Esophagus squamous epithelium (tissue), 5 donors: ENCODE data around the gene SNX6. TPM values are rescaled to one million over a fixed set of nuclear protein-coding genes. Genes with fewer than 3 reads are reported as not detected.
"Not testable (repeated sequence)": the region's sequence is repeated elsewhere in the genome, so short reads cannot be mapped to it uniquely, and the experiment has no call there.

Experiments used
- DNase-seq: peaks from one replicate; lab custom pipeline; 2025; lab: John Stamatoyannopoulos, UW
- H3K27ac ChIP-seq, 4 donors: fragments of 200-600 bp; sonication (generic); one replicate each; pipeline ENCODE4 v1.5.1; 2016 to 2019; ENCODE audit warnings: mild to moderate bottlenecking in 1 of 4
- H3K27me3 ChIP-seq, 4 donors: fragments of 200-600 bp; sonication (generic); 1 replicate in 3 of 4; 2 replicates in 1 of 4; pipeline versions ENCODE4 v1.5.1 to v1.6.0; 2017 to 2021; ENCODE audit warnings: antibody characterized with exemption in 1 of 4
- H3K36me3 ChIP-seq, 3 donors: fragments of 200-600 bp; sonication (generic); one replicate each; pipeline ENCODE4 v1.5.1; 2016 to 2019
- H3K4me1 ChIP-seq, 3 donors: fragments of 200-600 bp; sonication (generic); one replicate each; pipeline ENCODE4 v1.5.1; 2017 to 2019
- H3K4me3 ChIP-seq, 4 donors: fragments of 200-600 bp; sonication (generic); 1 replicate in 3 of 4; 2 replicates in 1 of 4; pipeline ENCODE4 v1.5.1; 2016 to 2019; ENCODE audit warnings: mild to moderate bottlenecking in 2 of 4, moderate library complexity in 1 of 4
- H3K9me3 ChIP-seq, 3 donors: fragments of 200-600 bp; sonication (generic); one replicate each; pipeline ENCODE4 v1.5.1; 2016 to 2019
- POLR2A ChIP-seq, 4 donors: fragments of 450-650 bp; IDR thresholded peaks; one replicate each; pipeline ENCODE4 v1.6.1; 2017; ENCODE audit warnings: antibody characterized with exemption in 4 of 4, mild to moderate bottlenecking in 4 of 4, moderate library complexity in 3 of 4
- WGBS, 2 donors: methylation state at CpG; one replicate each; pipeline ENCODE4 v1.1.5; 2018; 5-methylcytosine and 5-hydroxymethylcytosine counted together
- intact Hi-C: fragments of 100-400 bp; cut with DNase I; formaldehyde crosslinking; loops from one replicate; pipeline ENCODE4 v1.15.0; 2022
- total RNA-seq, 4 donors: library from RNA; depleted of rRNA; stranded (reverse); fragments of >200 nt; gene quantifications; one replicate each; pipeline ENCODE4 v1.1.0, GENCODE V29; 2016
- TF ChIP-seq, protein P1 (sequence below), 6 experiments: fragments of 450-650 bp in 4 of 6; fragments of 200-600 bp in 2 of 6; sonication (generic) in 2 of 6; IDR thresholded peaks; one replicate each; pipeline ENCODE4 v1.5.1; 2016 to 2019; ENCODE audit warnings: antibody characterized with exemption in 6 of 6, mild to moderate bottlenecking in 4 of 6, moderate library complexity in 4 of 6
- donor health status: DM: yes; HTN: yes; CAD: no.

The SNX6 gene
- total RNA-seq, 4 donors from 2014 or later: 77.6 to 162 (median 111) TPM

DNA sequence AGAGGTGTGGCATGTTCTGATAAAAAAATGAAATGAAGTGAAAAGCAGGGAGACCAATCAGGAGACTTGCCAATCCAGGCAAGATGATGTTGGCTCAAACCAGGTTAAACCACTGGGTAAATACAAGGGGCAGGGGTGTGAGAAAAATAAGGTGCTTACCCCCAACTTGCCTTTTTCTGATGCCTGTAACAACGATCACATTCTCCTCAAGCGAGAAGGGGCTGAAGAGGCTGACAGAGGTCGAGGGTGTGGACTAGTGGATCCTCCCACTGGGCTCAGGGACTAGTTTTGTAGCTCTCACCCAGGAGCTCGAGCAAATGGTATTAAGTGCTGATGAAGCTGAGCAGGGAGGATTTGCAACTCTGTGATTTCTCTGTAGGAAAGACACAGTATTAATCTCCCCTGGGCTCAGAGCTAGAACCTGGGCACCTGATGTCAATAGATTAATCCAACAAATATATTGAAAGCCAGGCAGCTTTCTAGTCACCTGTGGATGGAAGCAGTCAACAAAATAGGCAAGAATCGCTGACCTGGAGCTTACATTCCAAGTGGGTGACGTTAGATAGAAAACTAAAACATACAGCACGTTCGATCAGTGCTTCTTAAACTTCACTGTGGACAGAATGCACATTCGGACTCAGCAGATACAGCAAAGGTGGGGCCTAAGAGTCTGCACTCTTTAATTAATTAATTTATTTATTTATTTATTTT lies 75.3 kb downstream of the SNX6 start:
- DNase-seq: no peak
- intact Hi-C loops: no loop called here

DNA sequence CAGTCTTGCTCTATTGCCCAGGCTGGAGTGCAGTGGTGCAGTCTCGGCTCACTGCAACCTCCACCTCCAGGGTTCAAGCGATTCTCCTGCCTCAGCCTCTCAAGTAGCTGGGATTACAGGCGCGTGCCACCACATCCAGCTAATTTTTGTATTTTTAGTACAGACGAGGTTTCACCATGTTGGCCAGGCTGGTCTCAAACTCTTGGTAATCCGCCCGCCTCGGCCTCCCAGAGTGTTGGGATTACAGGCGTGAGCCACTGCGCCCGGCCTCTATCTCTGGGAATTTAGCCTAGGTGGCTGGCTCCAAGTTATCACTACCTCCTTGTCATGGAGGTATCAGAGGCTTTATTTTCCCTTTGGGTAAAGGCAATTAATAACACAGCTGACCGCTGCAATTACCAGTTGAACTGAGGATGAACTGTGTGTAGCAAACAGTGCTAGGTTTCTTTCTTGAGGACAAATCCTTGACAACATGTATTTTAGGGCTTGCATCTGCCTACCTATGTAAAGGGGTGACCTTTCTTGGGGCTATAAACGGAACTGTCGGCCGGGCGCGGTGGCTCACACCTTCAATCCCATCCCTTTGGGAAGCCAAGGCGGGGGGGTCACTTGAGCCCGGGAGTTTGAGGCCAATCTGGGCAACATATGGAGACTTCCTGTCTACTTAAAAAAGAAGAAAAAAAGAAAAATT lies 80.5 kb downstream of the SNX6 start:
- H3K4me1 ChIP-seq, H3K27ac ChIP-seq, H3K4me3 ChIP-seq, DNase-seq, H3K27me3 ChIP-seq, H3K9me3 ChIP-seq, intact Hi-C loops, H3K36me3 ChIP-seq: not testable (repeated sequence)
- WGBS, 2 donors: 84 to 88% methylated on average over 14 to 15 of the region's 19 CpGs

More for the DNA sequence above, 75.3 kb downstream of the SNX6 start:
- Histone ChIP-seq H3K36me3 (no peaks in the 10 kb centered on the region), H3K4me1 (peaks cover 0 to 10% (median 4%) of the 10 kb centered on the region in 3 donors), H3K27me3 (no peaks in the 10 kb centered on the region), H3K9me3 (no peaks in the 10 kb centered on the region), H3K4me3 (no peak overlapping the region), H3K27ac (peak overlapping the region; percentile 58 to 79 (median 68))
- 27 to 34% methylated on average over 7 to 9 of the region's 9 CpGs for WGBS, 2 donors
- TF ChIP-seq, protein P1, sequence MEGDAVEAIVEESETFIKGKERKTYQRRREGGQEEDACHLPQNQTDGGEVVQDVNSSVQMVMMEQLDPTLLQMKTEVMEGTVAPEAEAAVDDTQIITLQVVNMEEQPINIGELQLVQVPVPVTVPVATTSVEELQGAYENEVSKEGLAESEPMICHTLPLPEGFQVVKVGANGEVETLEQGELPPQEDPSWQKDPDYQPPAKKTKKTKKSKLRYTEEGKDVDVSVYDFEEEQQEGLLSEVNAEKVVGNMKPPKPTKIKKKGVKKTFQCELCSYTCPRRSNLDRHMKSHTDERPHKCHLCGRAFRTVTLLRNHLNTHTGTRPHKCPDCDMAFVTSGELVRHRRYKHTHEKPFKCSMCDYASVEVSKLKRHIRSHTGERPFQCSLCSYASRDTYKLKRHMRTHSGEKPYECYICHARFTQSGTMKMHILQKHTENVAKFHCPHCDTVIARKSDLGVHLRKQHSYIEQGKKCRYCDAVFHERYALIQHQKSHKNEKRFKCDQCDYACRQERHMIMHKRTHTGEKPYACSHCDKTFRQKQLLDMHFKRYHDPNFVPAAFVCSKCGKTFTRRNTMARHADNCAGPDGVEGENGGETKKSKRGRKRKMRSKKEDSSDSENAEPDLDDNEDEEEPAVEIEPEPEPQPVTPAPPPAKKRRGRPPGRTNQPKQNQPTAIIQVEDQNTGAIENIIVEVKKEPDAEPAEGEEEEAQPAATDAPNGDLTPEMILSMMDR (IDR thresholded peaks at IDR 0.05): no peak
- TF ChIP-seq POLR2A (IDR thresholded peaks at IDR 0.05): no peak

DNA sequence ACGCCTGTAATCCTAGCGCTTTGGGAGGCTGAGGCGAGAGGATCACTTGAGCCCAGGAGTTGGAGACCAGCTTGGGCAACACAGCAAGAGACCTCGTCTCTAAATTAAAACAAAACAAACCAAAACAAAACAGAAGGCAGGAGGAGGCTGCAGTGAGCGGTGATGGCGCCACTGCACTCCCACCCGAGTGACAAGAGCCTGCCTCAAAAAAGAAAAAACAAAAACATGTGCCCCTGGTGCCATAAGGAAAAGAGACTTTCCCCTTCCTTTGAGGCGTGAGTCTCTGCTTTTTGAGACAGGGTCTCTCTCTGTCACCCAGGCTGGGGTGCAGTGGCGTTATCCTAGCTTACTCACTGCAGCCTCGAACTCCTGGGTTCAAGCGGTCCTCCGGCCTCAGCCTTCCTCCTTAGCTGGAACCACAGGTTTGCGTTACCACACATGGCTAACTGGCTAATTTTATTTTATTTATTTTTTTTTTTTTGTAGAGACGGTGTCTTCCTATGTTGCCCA lies 81.4 kb downstream of the SNX6 start:
- Histone ChIP-seq H3K4me1 (peaks cover 0 to 4% (median 0%) of the 10 kb centered on the region in 3 donors), H3K4me3 (no peak overlapping the region), H3K9me3 (no peaks in the 10 kb centered on the region), H3K36me3 (no peaks in the 10 kb centered on the region), H3K27ac (peak overlapping the region in 1 of 4 donors; percentile 36), H3K27me3 (no peaks in the 10 kb centered on the region)
- intact Hi-C loops: no loop called here
- no peak for TF ChIP-seq POLR2A (IDR thresholded peaks at IDR 0.05)
- TF ChIP-seq, protein P1 (IDR thresholded peaks at IDR 0.05): no peak
- 80 to 86% methylated on average over 14 of the region's 14 CpGs for WGBS, 2 donors
- DNase-seq: no peak

DNA sequence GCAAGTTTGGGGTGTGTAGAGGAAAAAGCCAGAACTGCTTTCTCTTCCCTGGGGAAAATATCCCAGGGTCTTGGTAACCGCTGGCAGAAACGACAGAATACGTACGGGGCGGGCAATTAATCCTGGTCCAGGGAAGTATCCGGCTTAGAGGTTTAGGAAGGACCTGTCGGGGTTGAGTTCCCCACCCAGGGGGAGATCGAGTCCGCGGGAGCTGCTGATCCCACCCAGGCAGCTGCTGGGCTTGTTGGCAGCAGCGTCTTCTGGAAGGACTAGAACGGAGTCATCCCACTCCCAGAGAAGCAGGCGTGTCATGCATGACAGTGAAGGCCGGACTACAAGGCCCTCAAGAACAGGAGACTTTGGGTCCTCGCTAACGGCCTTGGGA lies 82.8 kb downstream of the SNX6 start:
- not testable (repeated sequence) for H3K9me3 ChIP-seq
- no CpG with 5 or more reads among the region's 16 CpGs for WGBS, 2 donors

DNA sequence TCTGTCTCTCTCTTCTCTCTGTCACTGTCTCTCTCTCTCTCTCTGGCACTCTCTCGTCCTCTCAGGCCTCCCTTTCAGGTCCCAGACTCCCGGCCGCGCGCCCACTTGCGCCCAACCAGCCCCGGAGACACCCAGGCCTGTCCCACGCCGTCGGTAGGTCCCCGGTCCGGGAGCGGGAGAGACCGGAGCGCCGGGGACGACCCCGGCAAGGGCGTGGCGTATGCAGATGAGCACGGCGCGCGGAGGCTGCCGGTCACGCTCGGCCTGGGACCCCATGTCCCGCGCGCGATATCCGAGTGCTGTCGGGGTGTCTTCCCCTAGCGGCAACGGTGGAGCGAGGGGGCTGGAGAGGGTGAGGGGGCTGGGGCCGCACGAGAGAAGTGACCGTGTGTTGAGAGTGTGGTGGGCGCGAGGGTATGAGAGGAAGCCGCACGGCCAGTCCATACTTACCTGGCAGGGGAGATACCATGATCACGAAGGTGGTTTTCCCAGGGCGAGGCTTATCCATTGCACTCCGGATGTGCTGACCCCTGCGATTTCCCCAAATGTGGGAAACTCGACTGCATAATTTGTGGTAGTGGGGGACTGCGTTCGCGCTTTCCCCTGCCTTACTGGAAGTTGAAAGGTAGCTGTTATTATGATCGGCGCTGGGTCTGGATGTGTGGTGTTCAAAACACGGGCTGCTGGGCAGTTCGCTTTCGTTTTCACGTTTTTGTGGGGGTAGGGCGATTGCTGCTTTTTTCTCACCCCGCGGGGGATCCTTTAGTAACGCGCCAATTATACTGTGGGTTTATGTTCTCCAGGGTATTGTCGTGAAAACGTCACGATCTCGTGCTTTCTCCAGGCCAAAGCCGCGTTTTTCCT lies 83.4 kb downstream of the SNX6 start:
- WGBS, 2 donors: no CpG with 5 or more reads among the region's 68 CpGs
- H3K27ac ChIP-seq, intact Hi-C loops: not testable (repeated sequence)

More for the DNA sequence above, 82.8 kb downstream of the SNX6 start:
- DNase-seq, H3K36me3 ChIP-seq, H3K4me1 ChIP-seq, H3K27me3 ChIP-seq, H3K27ac ChIP-seq, H3K4me3 ChIP-seq, intact Hi-C loops: not testable (repeated sequence)

DNA sequence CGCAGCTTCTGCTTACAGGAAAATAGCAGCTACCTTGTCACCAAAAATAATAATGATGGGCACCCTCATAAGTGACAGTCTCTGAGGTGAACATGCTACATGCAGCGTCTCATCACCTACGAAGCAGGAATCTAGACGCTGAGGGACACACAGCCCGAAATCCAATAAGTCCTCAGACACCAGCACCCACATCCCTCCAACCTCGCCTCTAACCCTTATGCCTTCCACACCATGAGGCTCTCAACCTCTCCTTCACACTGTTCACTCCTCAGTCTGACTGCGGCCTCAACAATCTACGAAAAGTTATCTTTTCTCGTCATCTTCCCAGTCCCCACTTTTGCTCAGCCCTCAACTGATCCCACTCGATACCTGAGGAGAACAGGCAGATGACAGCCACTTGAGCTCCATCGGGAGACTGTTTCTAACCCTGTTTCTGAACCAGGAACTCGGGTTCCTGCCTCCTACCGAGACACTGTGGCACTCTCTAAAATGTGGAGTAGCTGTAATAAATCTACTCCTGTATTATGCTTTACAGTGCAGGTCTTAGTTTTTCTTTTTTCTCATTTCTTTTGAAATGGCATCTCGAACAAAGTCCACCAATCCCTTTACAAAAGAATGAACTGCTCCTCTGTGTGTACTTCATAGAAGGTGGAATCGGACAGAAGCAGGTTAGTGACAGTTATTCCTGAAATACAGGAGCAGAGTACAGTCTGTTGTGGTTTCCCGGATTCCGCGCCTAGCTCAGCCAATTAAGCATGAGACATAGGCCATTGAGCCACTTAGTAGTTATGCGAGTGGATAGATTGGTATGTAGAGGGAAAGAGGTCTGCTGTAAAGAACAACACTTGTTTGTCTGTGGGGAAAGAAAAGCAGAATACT lies 89.5 kb downstream of the SNX6 start:
- DNase-seq, H3K27me3 ChIP-seq, intact Hi-C loops, H3K9me3 ChIP-seq: not testable (repeated sequence)
- peaks cover 5 to 36% (median 8%) of the 10 kb centered on the region in 3 donors for H3K4me1 ChIP-seq
- 84 to 91% methylated on average over 13 to 14 of the region's 19 CpGs for WGBS, 2 donors
- peak overlapping the region; percentile 96 to 99 (median 98) for H3K27ac ChIP-seq
- H3K4me3 ChIP-seq: peak overlapping the region; percentile 81 to 98 (median 94)
- H3K36me3 ChIP-seq: peaks cover 0 to 25% (median 0%) of the 10 kb centered on the region in 3 donors

More for the DNA sequence above, 83.4 kb downstream of the SNX6 start:
- H3K36me3 ChIP-seq, H3K4me3 ChIP-seq, H3K4me1 ChIP-seq, DNase-seq, H3K9me3 ChIP-seq, H3K27me3 ChIP-seq: not testable (repeated sequence)
